Left ventricle myocardium inferior (tissue), 1 donor: Measurements from ENCODE around the gene DLGAP3. TPM values are rescaled to one million over a fixed set of nuclear protein-coding genes. Genes with fewer than 3 reads are reported as not detected.

Source experiments
- DNase-seq: peaks from one replicate; pipeline ENCODE4 v3.0.0-alpha.2; 2020
- H3K27ac ChIP-seq: fragments of 200-600 bp; replicated peaks from 2 replicates; pipeline ENCODE4 v1.8.0; 2021
- H3K27me3 ChIP-seq: fragments of 200-600 bp; 2 replicates; pipeline ENCODE4 v1.8.0; 2021; ENCODE audit warnings: low read depth
- H3K36me3 ChIP-seq: fragments of 200-600 bp; 2 replicates; pipeline ENCODE4 v1.8.0; 2021
- H3K4me1 ChIP-seq: fragments of 200-600 bp; 2 replicates; pipeline ENCODE4 v1.8.0; 2021
- H3K4me3 ChIP-seq: fragments of 200-600 bp; 2 replicates; pipeline ENCODE4 v1.8.0; 2021; ENCODE audit warnings: mild to moderate bottlenecking, moderate library complexity
- H3K9me3 ChIP-seq: fragments of 200-600 bp; replicated peaks from 2 replicates; pipeline ENCODE4 v1.8.0; 2021
- intact Hi-C: fragments of 100-400 bp; cut with micrococcal nuclease; formaldehyde crosslinking; loops from one replicate; pipeline ENCODE4 v1.11.0; 2022
- total RNA-seq: library from RNA; stranded (reverse); fragmentation: NEBNext Ultra II Directional; extraction: Animal tissue kit (Norgen Biotek cat#: 25700); gene quantifications from one replicate; pipeline ENCODE4 v1.2.1, GENCODE V29; 2021
- TF ChIP-seq, protein P1 (sequence below): fragments of 200-600 bp; IDR thresholded peaks from 2 replicates; pipeline ENCODE4 v1.8.0; 2021; ENCODE audit warnings: antibody characterized with exemption, mild to moderate bottlenecking, borderline replicate concordance
- donor health status: DM: no; HTN: yes; CAD: no; lungs with severe emphysema.

Gene DLGAP3
- total RNA-seq, 1 donor from 2014 or later = 0.05 TPM

DNA sequence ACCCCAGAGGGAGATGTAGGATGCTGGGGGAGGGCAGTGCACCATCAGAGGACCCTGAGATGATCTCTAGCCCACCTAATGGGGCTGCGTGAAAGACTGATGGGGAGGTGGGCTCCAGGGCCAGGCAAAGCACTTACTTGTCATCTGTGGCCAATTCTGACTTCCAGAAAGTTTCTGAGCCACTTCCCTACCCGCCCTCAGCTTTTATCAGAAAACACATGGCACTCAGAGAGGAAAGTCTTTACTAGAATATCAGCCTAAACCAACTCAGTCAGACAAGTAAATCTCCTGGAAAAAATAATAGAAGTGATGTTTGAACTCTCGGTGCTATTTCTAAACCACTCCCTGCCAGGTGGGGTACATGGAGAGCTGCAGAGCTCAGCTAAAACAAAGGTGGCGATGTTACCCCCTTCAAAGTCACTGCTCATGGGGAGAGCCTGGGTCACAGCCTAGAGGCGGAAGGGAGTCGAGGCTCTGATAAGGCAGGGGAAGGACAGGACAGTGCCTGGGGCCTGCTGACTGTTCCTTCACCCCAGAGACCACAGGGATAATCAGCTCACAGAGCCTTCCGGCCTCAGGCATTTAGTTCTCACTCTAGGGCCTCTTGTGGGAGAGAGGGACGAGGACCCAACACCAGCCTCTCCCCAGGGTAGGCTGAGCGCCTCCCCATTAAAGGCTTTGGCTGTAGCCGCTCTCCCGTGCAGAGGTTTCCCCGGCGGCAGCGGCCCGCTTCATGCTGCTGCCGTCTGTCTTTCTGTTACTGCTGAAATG lies 84.1 kb downstream of the DLGAP3 start:
- peak overlapping the region; percentile 89 for H3K27ac ChIP-seq

DNA sequence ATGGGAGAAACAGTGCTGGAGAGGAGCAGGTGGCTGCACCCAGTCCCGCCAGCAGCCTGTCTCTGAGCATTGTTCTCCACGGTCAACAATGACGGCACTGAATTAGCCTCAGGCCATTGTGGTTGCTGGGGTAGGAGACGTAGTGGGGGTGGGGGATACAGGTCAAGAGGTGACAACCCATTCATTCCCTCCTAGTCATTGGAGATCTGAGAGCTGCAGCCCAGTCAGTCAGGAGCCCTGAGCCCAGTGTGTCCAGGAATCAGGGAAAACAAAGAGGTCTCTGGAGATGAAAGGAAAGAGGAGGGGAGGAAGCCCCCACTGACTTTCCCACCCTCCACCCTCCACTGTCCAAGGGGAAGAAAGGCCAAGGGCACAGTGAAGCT lies 85.2 kb downstream of the DLGAP3 start:
- peak overlapping the region; percentile 89 for H3K27ac ChIP-seq
- H3K4me3 ChIP-seq = peak overlapping the region; percentile 15
- peaks cover 99% of the 10 kb centered on the region for H3K4me1 ChIP-seq
- intact Hi-C loops = no loop called here
- no peak for DNase-seq
- H3K9me3 ChIP-seq = no peaks in the 10 kb centered on the region
- no peaks in the 10 kb centered on the region for H3K36me3 ChIP-seq
- H3K27me3 ChIP-seq = no peaks in the 10 kb centered on the region
- TF ChIP-seq, protein P1, sequence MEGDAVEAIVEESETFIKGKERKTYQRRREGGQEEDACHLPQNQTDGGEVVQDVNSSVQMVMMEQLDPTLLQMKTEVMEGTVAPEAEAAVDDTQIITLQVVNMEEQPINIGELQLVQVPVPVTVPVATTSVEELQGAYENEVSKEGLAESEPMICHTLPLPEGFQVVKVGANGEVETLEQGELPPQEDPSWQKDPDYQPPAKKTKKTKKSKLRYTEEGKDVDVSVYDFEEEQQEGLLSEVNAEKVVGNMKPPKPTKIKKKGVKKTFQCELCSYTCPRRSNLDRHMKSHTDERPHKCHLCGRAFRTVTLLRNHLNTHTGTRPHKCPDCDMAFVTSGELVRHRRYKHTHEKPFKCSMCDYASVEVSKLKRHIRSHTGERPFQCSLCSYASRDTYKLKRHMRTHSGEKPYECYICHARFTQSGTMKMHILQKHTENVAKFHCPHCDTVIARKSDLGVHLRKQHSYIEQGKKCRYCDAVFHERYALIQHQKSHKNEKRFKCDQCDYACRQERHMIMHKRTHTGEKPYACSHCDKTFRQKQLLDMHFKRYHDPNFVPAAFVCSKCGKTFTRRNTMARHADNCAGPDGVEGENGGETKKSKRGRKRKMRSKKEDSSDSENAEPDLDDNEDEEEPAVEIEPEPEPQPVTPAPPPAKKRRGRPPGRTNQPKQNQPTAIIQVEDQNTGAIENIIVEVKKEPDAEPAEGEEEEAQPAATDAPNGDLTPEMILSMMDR = no peak

More for the DNA sequence above, 84.1 kb downstream of the DLGAP3 start:
- Histone ChIP-seq H3K4me3 (no peak overlapping the region), H3K36me3 (no peaks in the 10 kb centered on the region), H3K9me3 (no peaks in the 10 kb centered on the region), H3K27me3 (no peaks in the 10 kb centered on the region), H3K4me1 (peaks cover 93% of the 10 kb centered on the region)
- no peak for DNase-seq
- TF ChIP-seq, protein P1 = no peak
- intact Hi-C loops = no loop called here

DNA sequence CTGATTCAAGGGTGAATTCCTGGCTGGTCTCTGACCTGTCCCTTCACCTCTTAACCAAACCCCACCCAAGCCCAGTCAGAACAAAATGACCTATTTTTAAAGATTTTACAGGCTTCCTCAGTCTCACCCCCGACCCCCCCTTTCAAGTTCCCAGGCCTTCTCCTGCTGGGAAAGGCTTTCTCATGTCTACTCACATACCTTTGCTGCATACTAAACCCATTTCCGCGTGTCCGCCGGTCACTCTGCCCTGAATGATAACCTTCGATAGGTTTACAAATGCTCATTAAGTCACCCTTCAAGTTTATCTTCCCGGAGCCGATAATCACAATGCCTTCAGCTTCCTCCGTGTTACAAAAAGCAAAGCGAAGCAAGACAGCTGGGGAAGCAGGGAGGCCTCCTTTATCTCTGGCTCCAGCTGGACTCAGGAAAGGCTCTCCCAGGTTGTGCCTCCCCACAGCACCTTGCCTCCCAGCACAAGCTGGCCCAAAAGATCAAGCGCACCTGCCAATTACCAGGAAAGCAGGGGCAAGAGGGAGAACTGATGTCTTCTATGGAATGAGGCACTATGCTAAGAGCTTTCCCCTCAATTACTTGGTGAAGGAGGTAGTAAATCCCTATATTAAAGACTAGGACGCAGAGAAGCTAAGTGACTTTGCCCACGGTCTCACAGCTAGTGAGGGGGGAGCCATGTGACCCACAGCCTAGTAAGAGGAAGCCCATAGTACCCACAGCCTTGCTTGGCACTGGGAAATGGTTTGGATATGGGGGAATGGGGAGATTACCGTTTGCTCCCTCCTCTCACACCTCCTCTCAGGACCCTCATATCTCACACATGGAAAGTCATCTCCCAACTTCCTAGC lies 85.8 kb downstream of the DLGAP3 start:
- H3K4me3 ChIP-seq = peak overlapping the region; percentile 15
- intact Hi-C loops = no loop called here
- H3K27me3 ChIP-seq = no peaks in the 10 kb centered on the region
- peak overlapping the region; percentile 89 for H3K27ac ChIP-seq
- peaks cover 95% of the 10 kb centered on the region for H3K4me1 ChIP-seq
- H3K36me3 ChIP-seq = no peaks in the 10 kb centered on the region
- no peaks in the 10 kb centered on the region for H3K9me3 ChIP-seq
- TF ChIP-seq, protein P1 = no peak
- no peak for DNase-seq

DNA sequence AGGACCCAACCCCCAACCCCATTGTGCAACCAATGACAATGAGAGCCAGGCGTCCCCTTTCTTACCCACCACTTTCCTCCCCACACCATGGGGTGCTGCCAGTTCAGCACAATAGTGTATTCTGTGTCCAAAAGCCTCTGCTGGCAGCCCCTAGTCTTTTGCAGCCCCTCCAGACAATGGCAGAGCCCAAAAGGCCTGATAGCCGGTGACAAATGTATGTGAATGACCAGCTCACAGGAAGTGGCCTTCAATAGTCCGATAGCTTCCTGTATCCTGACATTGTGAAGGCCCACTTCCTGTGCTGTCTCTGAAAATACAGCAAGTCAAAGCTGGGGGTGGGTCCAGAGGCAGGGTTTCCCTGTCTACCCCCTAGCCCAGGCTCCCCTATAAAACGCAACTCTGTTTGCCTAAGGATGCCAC lies 86.5 kb downstream of the DLGAP3 start:
- H3K9me3 ChIP-seq = no peaks in the 10 kb centered on the region
- H3K4me1 ChIP-seq = peaks cover 95% of the 10 kb centered on the region
- no peaks in the 10 kb centered on the region for H3K27me3 ChIP-seq
- TF ChIP-seq, protein P1 = no peak
- DNase-seq = no peak
- H3K36me3 ChIP-seq = no peaks in the 10 kb centered on the region
- intact Hi-C loops = no loop called here
- peak overlapping the region; percentile 89 for H3K27ac ChIP-seq
- peak overlapping the region; percentile 15 for H3K4me3 ChIP-seq

DNA sequence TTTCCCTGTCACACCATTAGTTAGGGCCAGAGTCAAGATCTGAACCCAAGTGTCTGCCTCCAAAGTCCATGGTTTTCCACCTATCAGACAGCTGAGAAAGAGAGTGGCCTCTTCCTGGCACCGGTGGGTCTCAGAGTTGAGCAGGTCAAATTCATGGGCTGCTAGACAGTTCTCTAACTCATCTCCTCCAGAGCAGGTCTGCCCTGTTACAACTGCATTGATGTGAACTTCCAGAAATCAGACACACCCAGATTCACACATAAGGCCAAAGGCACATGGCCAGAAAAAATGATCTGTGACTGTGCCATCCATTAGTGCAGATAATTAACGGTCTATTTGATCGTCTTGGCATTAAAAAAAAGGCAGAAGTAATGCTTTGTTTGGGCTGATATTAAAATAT lies 87.4 kb downstream of the DLGAP3 start:
- intact Hi-C loops = no loop called here
- peak overlapping the region; percentile 89 for H3K27ac ChIP-seq
- no peak for DNase-seq
- H3K4me1 ChIP-seq = peaks cover 95% of the 10 kb centered on the region
- TF ChIP-seq, protein P1 = no peak
- no peaks in the 10 kb centered on the region for H3K27me3 ChIP-seq
- H3K4me3 ChIP-seq = no peak overlapping the region
- no peaks in the 10 kb centered on the region for H3K9me3 ChIP-seq
- no peaks in the 10 kb centered on the region for H3K36me3 ChIP-seq
